ENCODE results near the gene ATG2B.
A peak's percentile ranks its signal among the peaks of the same experiment; 100 is the strongest.

The ATG2B gene

DNA sequence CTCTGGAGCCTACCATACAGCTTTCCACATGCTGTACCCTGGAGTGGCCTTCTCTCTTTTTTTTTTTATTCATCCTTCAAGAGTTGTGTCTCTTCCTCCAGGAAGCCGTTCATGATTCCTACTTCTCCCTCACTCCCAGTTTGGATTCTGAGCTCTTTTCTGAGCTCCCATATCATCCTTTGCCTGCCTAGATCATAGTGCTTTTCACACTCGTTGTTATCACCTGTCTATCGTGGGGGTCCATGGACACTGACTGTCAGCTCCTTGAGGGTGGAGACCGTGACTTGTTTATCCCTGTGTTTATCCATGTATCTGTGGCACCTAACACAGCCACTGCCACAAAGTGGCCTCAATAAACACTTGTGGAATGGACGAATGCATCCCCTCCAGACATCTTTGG, 35.8 kb upstream of the ATG2B start:
- no peak for TF ChIP-seq CTCF (IDR thresholded peaks at IDR 0.05)
- no peaks in the 10 kb centered on the region for H3K9me3 ChIP-seq

DNA sequence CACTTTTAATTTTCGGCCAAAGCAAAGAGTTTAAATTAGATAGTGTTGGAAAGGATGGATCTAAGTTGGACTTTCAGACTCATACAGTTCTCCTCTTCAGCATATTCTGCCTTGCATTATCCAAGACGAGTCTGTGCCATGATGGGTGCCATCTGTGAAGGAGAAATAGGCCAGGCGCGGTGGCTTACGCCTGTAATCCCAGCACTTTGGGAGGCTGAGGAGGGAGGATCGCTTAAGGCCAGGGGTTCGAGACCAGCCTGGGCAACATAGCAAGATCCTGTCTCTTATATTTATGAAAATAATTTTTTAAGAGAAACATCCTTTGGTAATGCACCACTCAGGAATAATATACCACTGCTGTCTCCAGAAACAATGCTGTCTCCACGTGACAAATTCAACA, 35.3 kb upstream of the ATG2B start:
- no peak for TF ChIP-seq CTCF (IDR thresholded peaks at IDR 0.05)
- H3K4me1 ChIP-seq (ENCODE audit: control insufficient read depth in 1 of 2, insufficient read depth in 1 of 2, low read depth in 1 of 2, low read length in 1 of 2), result no peaks in the 10 kb centered on the region
- no peak overlapping the region for H3K27ac ChIP-seq
- no peaks in the 10 kb centered on the region for H3K9me3 ChIP-seq
- H3K36me3 ChIP-seq, result no peaks in the 10 kb centered on the region
- no peak overlapping the region for H3K4me3 ChIP-seq (ENCODE audit: low read depth in 1 of 2, low read length in 1 of 2)
- H3K27me3 ChIP-seq, result peaks cover 43% of the 10 kb centered on the region

More for the DNA sequence above, 35.8 kb upstream of the ATG2B start:
- H3K36me3 ChIP-seq, result no peaks in the 10 kb centered on the region
- peaks cover 38% of the 10 kb centered on the region for H3K27me3 ChIP-seq
- no peaks in the 10 kb centered on the region for H3K4me1 ChIP-seq (ENCODE audit: control insufficient read depth in 1 of 2, insufficient read depth in 1 of 2, low read depth in 1 of 2, low read length in 1 of 2)
- H3K27ac ChIP-seq, result no peak overlapping the region
- no peak overlapping the region for H3K4me3 ChIP-seq (ENCODE audit: low read depth in 1 of 2, low read length in 1 of 2)

GRCh38 chr14:96394047-96394815, 31.1 kb upstream of the ATG2B start:
- Histone ChIP-seq H3K27ac (no peak overlapping the region), H3K27me3 (peaks cover 85% of the 10 kb centered on the region), H3K9me3 (no peaks in the 10 kb centered on the region), H3K4me3 (ENCODE audit: low read depth in 1 of 2, low read length in 1 of 2) (no peak overlapping the region), H3K4me1 (ENCODE audit: control insufficient read depth in 1 of 2, insufficient read depth in 1 of 2, low read depth in 1 of 2, low read length in 1 of 2) (peaks cover 14 to 16% of the 10 kb centered on the region in 2 experiments), H3K36me3 (no peaks in the 10 kb centered on the region)
- no peak for TF ChIP-seq CTCF (IDR thresholded peaks at IDR 0.05)

DNA sequence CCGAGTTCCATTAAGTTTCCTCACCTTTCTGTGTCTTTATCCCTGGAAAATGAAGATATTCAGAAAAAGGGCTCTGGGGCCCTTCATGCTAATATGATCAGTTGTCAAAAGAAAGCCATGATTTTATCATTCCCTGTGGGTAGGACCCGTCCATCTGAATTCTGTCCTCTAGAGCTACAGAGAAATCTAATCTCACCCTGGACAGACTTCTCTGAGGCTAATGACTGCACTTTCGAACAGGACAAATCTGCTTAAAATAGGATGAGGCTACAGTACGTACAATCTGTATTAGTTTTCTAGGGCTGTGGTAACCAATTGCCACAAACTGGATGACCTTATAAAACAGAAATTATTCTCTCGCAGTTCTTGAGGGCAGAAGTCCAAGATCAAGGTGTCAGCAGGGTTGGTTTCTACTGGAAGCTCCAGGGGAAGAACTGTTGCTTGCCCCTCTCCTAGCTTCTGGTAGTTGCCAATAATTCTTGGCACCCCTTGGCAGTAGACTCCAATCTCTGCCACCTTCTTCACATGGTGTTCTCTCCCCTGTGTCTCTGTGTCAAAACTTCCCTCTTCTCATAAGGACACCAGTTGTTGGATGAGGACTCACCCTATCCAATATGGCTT, 30.0 kb upstream of the ATG2B start:
- TF ChIP-seq CTCF (IDR thresholded peaks at IDR 0.05), result no peak
- Histone ChIP-seq H3K27me3 (peaks cover 83% of the 10 kb centered on the region), H3K27ac (no peak overlapping the region), H3K9me3 (no peaks in the 10 kb centered on the region), H3K36me3 (no peaks in the 10 kb centered on the region), H3K4me1 (ENCODE audit: control insufficient read depth in 1 of 2, insufficient read depth in 1 of 2, low read depth in 1 of 2, low read length in 1 of 2) (peaks cover 14 to 16% of the 10 kb centered on the region in 2 experiments), H3K4me3 (ENCODE audit: low read depth in 1 of 2, low read length in 1 of 2) (no peak overlapping the region)

DNA sequence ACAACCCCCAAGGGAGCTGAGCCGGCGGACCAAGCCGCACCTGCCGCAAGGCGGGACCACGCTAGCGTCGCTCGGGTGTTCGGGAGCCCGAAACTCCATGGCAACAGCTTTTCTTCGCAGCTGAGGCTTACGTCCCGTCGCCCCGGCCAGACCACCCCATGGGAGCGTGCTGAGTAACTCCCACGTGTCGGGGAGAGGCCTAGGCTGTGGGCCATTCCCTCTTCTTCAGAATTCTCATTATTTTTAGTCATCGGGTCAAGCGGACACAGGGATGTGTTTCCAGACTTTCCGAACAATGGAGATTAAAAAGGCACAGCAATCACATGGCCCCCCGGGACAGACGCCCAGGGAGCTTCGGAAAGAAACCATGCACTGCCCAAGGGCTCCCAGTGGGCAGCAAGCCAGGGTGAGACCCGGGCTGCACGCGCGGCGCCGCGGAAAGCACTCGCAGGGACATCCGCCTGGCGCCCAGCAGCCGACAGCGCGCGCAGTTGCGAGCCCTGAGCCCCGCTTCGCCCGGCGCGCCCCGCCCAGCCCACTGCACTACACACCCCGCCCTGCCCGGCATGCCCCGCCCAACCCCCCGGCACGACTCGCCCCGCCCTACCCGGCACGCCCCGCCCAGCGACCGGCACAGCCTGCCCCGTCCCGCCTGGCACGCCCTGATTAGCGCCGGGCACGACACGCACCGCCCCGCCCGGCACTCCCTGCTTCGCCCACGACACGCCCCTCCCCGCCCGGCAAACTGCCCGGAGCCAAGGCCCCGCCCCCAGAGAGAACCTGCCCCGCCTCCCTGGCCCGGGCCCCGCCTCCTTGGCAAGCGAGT, 28.4 kb upstream of the ATG2B start:
- Histone ChIP-seq H3K4me1 (ENCODE audit: control insufficient read depth in 1 of 2, insufficient read depth in 1 of 2, low read depth in 1 of 2, low read length in 1 of 2) (peaks cover 14 to 16% of the 10 kb centered on the region in 2 experiments), H3K4me3 (ENCODE audit: low read depth in 1 of 2, low read length in 1 of 2) (peak overlapping the region; percentile 77 to 85), H3K36me3 (peaks cover 10% of the 10 kb centered on the region), H3K27ac (peak overlapping the region; percentile 71), H3K27me3 (peaks cover 74% of the 10 kb centered on the region), H3K9me3 (no peaks in the 10 kb centered on the region)
- peak; percentile 35 for TF ChIP-seq CTCF (IDR thresholded peaks at IDR 0.05)
